CD4-positive, alpha-beta T cell treated with Interferon alpha-2 for 1 hour (primary cell): Measurements from ENCODE around the gene HLA-DRA.

Experiments used
- DNase-seq, 2 donors: peaks; one replicate each; pipeline ENCODE4 v3.0.0-alpha.2; 2020 to 2022

The HLA-DRA gene

DNA sequence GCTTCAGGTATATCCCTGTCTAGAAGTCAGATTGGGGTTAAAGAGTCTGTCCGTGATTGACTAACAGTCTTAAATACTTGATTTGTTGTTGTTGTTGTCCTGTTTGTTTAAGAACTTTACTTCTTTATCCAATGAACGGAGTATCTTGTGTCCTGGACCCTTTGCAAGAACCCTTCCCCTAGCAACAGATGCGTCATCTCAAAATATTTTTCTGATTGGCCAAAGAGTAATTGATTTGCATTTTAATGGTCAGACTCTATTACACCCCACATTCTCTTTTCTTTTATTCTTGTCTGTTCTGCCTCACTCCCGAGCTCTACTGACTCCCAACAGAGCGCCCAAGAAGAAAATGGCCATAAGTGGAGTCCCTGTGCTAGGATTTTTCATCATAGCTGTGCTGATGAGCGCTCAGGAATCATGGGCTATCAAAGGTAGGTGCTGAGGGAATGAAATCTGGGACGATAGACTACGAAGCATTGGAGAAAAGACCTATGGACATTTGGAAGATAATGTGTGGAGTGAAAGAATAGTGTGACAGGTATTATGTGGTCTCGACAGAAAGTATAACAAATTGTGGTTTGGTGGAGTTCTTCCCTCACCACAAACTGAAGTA lies at the start of gene HLA-DRA:
TSS of gene HLA-DRA (plus strand) at position 286 of the 613 bp plus-strand sequence. CDS start at position 350, 64 bp downstream.
- DNase-seq = peak; percentile 76 to 91

DNA sequence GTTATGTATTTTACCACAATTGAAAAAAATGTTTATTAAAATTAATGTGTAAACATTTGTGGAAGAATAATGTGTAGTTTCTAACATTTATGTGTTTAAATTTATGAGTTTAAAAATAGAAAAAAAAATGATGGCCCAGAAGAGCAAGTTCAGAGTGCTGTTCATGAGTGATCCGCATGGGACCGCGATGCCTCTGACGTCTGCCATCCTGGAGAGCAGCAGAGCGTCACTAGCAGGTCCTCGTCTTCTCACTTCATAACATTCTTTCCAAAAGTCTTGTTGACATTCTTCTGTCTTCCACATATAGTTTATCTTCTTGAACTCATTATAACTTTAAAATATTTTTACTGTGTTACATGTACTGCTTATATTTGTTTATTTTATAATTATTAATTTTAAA lies 48.2 kb upstream of the HLA-DRA start:
- no peak for DNase-seq

DNA sequence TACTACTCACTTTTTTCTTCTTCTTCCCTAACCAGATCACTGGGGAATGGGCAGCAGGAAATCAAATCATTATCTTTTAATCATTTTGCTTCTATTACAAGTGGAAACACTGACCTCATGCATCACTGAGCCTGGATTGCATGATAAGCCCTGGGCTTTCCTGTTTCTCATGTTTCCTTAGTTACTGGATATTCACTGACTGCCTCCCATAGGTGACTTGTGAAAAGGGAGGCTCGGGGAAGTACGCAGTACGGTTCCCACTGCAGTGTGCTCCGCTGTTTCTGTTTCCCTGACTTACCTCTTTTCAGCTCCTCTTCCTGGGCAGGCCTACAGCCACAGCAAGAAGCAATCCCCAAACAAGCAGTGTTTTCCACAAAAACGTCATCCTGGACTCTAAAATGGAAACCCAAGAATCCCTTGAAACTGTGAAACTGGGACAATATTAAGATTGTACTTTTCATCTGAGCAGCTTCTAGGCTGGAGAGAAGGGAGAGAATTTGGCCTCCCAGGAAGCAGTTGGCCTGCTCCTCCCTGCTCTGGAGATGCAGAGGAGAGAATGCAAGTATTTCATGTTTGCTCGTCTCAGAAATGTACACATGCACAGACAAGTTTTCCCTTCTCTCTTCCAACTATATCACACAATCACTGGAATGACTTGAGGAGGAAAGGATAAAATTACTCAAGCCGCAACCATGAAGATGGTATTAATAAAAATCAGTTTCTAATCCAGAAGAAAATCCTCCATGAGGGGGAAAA lies 45.8 kb upstream of the HLA-DRA start:
- no peak for DNase-seq

DNA sequence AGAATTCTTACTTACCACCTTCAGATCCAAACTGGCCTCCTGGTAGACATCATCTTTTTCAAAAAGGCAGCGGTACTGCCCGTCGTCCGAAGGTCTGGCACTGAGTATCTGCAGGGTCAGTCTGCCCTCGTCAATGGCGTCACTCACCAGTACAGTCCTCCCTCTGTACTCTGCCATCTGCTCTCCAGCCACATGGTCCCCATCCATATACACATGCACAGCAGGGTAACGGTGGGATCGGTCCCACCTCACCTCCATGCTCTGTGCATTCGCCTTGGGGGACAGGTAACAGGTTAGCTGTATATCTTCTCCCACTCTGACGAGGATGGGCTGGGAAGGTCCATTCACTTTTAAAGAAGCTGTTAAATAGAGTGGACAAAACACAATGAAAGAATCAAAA lies 43.7 kb upstream of the HLA-DRA start:
- DNase-seq = no peak

DNA sequence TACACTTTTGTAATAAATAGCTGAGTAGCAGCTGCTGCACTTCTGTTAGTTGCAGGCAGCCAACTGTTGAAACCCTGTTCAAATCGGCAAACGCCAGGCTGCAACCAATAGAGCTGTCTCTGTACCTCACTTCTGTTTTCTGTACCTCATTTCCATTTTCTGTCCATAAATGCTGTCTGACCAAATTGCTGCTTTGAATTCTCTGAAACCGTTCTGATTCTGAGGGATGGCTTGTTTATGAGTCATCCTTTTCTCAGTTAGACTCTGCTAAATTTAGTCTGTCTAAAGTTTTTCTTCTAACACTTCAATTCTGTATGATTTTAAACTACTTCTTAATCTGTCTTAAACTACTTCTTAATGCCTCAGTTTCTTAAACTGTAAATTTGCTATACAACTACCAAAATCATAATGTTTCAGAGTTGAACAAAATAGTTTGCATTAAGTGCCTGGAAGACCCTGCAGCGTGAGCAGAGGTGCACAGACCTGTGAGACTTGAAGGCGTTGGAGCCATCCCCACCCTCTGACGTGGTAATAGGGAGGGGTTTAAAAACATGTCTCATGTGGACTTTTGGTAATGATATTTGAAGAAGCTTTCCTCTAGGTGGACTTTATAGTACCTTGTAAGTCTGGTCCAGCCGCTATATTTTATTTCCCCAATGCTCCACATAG lies 42.3 kb upstream of the HLA-DRA start:
- no peak for DNase-seq

DNA sequence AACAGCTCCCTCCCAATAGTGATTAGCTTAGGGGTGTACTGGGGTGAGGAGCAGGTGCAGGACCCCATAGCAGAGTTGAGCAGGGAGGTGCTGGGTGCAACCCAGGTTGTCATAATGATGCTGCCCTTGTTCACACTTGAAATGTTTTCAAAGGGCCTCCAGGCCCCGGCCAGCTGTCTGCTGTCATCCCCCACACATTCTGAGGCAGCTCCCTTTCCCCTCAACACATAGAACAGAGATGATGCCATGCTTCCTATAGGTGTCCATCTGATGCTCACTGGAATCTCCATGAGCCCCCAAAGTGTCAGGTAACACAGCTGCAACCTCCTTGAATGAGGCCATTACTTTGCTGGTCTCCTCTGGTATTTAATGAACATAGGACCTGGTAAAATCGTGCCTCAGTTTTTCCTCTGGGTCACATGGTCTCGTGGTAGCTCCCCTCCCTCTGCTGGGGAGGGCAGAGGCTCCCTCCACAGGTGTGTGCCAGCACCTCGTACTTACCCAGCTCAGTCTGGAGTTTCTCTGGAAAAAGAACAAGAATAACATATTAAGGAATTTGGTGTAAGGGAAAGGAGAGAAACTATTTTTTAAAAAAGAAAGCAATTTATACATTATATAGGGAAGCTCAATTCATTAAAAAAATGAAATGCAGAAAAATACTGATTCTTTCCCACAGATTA lies 38.3 kb upstream of the HLA-DRA start:
- DNase-seq = no peak

DNA sequence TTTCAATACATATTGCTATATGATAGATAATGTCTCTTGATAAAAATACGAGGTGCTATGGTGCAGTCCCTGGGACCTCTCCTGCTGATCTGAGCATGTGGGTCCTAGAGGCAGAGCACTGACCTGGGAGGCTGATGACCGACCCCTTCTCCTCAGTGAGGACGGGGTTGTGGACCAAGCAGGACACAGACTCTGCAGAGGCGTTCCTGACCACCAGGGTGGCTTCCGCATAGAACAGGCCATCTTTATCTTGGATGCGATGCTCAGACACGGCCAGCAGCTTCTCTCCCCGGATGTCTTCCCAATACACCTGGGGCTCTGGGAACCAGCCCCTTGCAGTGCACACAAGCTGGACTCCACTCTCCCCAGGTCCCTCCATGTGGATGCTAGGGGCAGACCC lies 36.9 kb upstream of the HLA-DRA start:
- no peak for DNase-seq

DNA sequence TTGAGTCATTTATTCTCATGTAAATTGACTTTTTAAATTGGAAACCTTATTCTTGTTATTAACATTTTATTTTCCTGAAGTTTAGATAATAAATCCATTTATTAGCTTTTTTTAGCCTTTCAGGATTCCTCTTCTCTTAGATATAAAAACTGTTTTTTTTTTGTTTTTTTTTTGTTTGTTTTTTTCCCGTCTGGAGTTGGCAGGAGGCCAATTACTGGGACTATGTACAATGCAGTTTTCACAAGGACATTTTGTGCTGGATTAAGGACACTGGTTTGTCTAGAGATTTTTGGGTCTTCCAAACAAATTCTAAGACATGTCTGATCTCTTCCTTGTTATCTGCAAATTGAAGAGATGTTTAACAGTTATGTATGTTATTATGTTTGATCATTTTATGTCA lies 34.0 kb upstream of the HLA-DRA start:
- no peak for DNase-seq

DNA sequence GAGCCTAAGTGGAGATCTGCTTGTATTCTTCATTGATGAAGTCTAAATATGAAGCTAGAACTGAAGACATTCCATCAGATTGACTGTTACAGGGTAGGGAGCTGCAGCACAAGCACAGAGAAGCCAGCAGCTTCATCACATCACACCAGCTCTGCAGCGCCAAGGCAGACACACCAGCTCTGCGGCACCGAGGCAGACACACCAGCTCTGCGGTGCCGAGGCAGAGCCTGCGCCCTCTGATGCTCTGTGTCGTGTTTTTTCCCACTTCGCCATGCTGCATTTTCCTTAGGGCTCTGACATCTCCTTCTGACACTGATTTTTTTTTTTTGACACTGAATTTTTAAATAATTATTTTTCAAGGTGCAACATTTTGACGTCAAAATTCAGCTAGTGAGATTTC lies 33.5 kb upstream of the HLA-DRA start:
- DNase-seq = no peak

DNA sequence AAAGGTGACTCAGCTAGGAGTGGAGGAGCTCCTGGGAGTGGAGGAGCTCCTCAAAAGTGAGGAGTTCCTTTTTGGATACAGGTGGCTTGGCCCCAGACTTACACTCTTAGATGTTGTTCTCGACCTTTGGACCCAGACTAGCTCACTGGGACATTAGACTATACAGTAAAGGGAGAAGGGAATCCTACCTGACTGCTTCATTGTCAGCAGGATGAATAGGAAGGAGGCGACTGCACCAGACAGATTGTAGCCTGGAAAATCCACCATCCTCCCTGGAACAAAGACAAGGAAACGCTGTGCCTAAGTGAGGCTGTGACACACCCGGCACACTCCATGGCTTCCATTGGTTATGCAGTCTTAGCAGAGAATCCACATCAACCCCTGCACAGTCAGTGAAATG lies 32.8 kb upstream of the HLA-DRA start, which contains the start of gene BTNL2:
TSS of gene BTNL2 (minus strand) at position 325 of the 400 bp plus-strand sequence. CDS start at position 267, 58 bp downstream.
- no peak for DNase-seq

DNA sequence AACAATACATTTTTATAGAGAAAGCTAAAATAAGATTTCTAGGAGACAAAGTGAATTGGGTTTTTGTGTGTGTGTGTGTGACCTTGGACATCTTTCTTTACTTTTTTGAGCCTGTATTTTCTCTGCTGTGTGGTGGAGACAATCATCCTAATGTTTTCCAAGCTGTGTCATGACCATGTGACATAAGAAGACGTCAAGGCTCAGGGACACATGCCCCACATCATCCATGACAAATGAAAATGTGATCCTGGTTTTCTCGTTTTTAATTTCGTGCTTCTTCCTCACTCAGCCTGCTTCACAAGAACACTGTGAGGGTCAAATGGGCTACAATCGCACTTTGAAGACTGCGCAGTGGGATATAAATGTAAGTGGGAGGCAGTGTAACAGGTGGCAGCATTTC lies 28.8 kb upstream of the HLA-DRA start:
- no peak for DNase-seq

DNA sequence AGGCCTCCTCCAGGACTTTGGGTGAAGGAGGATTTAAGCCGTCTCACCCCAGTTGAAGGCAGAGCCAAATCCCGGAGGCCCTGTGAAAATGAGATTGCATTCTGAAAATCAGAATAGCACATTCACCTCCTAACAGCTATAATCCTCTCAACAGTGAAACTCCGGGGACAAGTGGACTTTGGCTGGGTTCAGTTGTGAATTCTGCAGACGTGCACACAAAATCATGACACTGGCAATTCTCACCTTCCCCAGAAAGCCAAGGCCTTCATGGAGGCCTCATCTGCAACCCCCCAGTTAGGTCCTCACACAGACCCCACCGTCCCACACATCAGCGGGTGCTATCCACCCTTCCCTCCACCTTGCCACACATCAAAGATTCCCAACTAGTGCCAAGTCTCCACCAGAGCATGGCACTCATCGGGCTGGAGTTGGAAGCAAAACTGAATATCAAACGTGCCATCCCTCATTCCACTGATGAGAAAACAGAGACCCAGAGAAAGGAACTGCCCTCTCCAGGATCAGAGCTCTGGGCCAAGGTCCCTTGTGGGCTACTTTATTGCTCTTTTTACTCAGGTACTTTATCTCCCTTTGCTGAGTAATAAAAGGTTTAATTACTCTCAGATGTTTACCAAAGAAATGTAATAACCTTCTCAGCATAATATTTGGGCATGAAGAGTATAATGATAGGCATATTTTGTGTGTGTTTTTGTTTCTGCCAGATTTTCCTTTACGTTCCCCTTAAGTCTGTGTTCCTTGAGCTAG lies 27.9 kb upstream of the HLA-DRA start:
- DNase-seq = no peak

DNA sequence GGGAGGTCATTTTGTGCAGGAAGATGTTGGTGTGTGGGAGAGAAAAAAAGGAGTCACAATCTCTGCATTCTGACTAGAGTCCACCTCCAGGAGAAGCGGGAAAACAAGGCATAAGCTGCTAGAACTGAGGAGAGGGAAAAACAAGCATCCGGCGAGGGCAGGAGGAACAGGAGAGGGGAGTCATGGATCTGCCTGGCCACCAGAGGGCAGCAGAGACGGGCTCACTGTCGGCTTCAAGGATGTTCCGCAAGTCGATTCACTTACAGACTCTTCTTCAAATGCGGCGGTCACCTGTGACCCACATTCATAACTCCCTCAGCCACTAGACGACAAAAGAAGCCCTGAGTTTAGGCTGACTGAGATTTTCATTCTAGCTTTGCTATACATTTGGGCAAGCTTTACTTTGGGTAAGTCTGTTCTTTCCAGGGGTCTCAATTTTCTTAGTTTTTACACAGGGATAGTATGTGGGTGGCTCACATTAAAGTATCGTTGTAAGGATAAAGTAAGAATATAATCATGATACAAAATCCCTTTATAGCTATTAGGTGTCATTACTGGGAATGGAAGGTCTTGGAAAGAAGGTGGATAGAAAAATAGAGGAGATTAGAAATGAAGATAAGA lies 26.1 kb upstream of the HLA-DRA start:
- DNase-seq = peak; percentile 83

DNA sequence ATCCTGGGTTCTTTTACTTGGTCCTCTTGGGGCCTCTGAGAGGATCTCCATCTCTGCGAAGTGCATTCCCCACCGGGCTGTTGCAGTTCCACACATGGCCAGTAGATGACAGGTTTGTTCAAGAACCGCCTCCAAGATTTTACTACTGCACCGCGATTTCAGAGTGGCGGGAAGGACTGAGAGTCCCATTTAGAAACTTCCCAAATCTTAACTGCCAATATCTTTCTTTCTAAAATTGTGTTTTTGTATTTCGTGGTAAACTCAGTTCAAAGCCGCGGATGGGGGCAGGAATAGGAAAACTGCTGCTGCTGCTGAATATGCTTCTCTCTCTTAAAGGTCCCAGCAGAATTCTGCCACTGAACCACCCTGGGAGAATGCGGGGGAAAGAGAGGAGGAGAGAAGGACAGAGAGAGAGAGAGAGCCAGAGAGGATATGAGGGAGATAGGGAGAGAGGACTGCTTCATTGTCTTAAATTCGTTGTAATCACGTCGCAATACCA lies 24.1 kb upstream of the HLA-DRA start:
- DNase-seq = peak; percentile 70 to 78

DNA sequence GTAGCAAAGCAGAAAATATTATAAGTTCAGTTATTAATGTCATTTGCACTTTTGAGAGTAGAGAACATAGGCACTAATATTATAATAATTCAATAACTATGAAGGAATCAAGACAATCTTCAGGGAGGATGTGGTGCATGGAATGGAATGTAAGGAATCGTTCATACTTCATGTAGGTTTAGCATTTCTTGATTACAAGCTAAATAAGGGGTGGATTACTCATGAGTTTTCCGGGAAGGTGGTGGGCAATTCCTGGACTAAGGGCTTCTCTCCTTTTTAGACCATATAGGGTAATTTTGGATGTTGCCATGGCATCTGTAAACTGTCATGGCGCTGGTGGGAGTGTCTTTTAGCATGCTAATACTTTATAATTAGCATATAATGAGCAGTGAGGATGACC lies 23.7 kb upstream of the HLA-DRA start:
- no peak for DNase-seq

DNA sequence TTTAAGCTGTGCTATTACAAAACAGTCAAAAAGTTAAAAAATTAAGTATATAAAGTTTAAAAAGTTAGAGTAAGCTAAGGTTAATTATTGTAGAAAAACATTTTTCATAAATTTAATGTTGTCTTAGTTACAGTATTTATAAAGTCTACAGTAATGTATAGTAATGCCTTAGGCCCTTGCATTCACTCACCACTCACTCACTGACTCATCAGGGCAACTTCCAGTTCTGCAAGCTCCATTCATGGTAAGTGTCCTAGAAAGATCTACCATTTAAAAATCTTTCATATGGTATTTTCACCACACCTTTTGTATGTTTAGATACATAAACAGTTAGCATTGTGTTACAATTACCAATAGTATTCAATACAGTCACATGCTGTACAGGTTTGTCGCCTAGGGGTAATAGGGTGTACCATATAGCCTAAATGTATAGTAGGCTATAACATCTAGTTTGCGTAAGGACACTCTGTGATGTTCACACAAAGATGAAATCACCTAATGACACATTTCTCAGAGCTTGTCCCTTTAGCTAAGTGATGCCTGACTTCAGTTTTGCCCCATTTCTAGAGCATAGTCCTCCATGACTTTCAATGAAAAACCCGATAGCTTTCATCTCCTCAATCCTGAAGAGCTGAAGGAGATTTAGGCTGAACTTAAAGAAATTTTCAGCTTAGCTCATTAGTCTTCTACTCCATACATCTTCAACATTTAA lies 14.9 kb upstream of the HLA-DRA start:
- DNase-seq = no peak

DNA sequence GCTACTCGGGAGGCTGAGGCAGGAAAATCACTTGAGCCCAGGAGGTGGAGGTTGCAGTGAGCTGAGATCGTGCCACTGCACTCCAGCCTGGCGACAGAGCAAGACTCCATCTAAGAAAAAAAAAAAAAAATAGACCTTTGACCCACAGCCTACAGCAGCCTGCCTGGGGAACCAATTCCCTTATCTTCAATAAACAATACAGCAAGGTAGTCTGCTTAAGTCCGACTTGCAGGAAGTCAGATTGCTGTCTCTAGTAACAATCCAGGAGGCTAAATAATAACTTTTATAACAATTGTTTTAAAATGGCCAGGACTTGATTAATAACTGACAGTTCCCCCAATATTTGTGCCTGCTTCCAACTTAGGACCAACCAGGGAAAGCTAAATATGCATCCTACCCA lies 13.3 kb upstream of the HLA-DRA start:
- no peak for DNase-seq

DNA sequence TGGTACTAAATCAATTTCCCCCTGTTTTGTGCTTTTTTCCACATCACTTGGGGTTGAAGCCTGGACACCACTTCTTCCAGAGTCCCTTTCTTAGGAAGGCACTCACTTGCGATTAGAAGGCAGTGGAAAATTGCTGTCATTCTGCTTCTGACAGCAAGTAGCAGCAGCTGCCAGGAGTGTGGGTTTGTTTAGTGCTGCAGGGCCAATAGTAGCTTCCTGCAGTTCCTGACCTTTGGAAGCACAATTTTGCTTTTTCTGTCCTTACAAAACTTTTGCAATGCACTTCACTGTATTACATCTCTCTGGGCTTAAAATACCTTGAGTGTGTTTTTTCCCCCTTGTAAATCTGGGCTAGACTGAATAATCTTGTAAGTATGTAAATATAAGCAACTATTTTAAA lies 12.5 kb upstream of the HLA-DRA start:
- DNase-seq = no peak

DNA sequence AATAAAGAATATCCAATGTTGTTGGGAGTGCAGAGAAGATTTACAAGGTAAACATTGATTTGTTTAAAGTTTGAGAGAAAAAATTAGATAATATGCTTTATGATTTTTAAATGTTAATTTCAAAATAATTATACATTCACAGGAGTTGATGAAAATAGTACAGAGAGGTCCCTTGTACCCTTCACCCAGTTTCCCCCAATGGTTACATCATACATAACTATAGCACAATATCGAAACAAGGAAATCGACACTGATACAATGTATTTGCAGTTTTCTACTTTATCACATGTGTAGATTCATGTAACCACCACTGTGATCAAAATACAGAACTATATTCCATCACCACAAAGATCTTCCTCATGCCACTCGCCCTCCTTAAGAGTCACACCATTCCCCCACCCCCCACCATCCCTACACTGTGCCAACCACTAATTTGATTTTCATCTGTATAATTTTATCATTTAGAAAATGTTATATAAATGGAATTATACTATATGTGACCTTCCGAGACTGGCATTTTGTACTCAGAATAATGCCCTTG lies 11.7 kb upstream of the HLA-DRA start:
- no peak for DNase-seq

DNA sequence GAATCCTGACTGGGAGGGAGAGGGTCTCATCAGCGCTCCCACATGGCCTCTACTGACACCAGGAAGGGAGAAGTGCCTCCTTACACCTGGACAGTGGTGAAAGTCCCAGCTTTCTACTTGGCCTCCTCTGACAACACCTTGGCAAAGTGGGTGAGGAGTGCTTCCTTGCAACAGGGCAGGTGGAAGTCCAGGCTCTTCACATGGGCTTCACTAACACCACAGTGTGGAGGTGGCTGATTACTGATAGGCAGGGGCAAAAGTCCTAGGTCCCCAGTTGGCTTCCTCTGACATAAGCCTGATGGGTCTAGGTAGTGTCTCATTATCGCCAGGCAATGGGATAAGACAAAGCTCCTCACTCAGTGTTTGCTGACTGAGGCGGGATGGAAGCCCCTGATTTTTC lies 9.5 kb upstream of the HLA-DRA start:
- DNase-seq = no peak

DNA sequence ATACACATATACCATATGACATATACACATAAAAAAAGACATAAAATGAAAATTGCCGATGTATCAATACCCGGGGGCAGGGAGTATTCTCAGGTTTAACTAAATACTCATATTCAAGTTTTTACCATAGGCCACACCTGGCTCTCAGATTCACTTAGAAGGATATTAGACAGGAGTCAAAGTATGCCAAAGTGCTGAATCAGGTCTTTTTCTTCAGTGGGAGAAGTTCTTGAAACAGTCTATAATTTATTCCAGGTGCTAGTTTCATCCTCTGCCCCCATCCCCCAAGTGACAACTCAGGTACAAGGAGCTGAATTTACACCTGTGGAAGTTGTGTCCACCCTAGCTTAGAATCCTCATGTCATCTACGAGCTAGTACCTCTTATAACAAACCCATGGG lies 8.5 kb upstream of the HLA-DRA start:
- DNase-seq = no peak
